HL-60/S4 (cell line): ENCODE measurements around the gene ASTN1.

Experiments used
- in situ Hi-C: fragments of 300-500 bp; cut with MboI; formaldehyde crosslinking; loops from 2 replicates; pipeline ENCODE4 v1.14.3; 2022; ENCODE audit warnings: low sequenced_read_pairs

ASTN1 gene

DNA sequence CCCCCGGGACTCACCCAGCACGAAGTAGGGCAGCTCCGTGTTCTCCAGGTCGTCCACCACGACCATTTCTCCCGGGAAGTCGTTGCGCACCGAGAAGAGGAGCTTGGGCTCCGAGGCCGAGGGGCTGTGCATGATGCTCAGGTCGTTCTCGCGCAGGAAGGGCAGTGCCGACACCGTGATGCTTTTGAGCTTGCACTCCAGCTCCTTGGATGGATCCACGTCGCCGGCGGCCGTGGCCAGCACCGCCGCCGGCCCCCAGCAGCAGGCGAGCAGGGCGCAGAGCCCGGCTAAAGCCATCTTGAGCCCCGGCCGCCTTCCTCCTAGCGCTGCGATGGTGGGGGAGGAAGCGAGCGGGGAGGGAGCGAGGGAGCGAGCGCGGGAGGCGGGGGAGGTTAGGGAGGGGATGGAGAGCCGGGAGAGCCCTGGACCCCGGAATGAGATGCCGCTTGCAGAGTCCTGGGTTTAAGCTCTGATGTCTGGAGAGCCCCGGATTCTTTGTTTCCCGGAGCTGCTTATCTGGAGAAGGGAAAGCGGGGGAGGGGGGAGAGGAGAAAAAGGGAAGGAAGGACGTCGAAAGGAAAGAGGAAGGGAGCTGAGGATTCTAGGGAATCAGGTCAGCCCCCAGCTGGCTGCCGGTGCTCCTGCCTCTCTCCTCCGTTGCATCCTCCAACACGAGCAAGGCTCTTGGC, at the start of gene ASTN1:
TSS of gene ASTN1 (minus strand) at position 333 of the 689 bp plus-strand sequence. CDS start at position 297, 36 bp downstream.
- in situ Hi-C loops: no loop called here

DNA sequence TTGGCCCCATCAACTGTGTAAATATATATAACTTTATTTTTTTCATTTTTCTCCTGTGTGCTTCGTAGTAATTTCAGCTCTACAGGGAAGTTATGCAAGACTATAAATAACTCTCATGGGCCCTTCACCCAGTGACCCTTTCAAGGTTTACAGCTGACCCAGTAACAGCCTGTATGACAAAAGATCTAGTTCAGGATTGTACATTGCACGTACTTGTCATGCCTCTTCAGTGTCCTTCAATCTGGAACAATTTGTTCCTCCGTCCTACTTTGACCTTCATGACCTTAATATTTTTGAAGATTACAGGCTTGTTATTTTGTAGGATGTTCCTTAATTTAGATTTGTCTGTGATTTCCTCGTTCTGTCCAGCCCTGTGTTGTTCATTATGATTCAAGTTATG, 46.7 kb upstream of the ASTN1 start:
- in situ Hi-C loops: no loop called here

GRCh38 chr1:177210071-177210470, 45.6 kb upstream of the ASTN1 start:
- in situ Hi-C loops: no loop called here

- in situ Hi-C loops: no loop called here
These were observed 44.8 kb upstream of the ASTN1 start for GRCh38 chr1:177209357-177209756.

DNA sequence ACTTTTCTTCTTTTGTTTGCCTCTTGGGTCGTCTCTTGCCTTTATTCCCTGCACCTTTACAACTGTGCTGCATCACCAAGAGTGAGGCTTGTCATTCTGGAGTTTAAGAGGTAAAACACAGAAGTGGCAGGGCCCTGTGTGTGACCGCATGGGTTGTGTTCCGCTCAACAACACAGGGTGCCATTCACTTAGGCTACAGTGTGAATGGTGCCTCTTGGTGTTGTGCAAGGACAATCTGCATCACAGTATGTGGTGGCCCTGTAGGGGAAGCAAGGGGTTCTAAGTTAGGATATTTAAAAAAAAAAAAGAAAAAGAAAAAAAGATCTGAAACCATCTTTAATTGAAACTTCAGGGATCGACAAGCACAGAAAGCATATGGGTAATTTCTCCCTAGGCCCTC, 44.4 kb upstream of the ASTN1 start:
- in situ Hi-C loops: no loop called here

- in situ Hi-C loops: no loop called here
These were observed 42.4 kb upstream of the ASTN1 start for GRCh38 chr1:177206831-177207355.

- in situ Hi-C loops: no loop called here
These were observed 35.8 kb upstream of the ASTN1 start for GRCh38 chr1:177200290-177200689.

DNA sequence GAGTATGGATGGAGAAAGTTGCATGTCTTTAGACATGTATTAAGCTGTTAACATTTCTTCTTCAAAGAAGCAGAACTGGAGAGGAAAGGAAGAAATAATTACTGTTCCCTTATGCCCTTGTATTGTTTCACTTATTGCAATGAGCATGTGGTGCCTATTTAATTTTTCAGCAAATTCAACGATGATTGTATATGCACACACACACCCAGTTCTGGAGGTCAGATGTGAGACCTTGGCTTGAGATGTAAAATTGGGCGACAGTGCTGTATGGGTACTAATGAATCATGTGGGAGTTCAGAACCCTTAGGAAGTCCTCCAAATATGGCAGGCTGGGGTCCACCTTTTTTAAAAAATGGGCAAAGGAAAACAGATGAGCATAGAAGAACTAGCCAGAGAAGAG, 33.7 kb upstream of the ASTN1 start:
- in situ Hi-C loops: no loop called here

DNA sequence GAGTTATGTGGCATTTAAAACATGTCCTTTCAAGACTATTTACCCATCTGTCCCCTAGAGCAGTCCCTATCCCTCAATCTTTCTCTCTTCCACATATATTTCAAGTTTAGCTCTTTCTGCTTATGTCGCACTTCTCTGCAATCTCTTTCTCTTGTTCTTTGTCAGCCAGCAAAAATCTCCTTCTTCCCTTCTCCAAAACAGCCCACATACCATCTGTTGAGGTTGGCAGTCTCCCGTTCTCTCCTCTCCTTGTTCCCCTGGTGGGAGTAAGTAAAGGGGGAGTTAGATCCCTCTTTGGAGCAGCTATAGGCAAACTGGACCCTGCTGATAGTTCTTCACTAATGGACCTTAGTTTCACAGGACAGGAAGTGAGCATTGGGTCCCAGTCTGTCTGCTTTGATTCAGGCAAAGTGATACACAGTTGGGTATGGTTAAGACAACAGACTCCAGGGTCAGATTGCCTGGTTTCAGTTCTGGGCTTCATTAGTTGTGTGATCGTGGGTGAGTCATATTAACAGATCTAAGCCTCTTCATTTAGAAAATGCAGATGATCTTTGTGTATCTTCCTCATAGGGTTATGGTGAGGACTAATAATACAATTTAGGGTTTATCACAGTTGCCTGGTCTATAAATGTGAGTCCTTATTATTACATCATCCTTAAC, 25.9 kb upstream of the ASTN1 start:
- in situ Hi-C loops: no loop called here

GRCh38 chr1:177186639-177187038, 22.1 kb upstream of the ASTN1 start:
- in situ Hi-C loops: no loop called here

DNA sequence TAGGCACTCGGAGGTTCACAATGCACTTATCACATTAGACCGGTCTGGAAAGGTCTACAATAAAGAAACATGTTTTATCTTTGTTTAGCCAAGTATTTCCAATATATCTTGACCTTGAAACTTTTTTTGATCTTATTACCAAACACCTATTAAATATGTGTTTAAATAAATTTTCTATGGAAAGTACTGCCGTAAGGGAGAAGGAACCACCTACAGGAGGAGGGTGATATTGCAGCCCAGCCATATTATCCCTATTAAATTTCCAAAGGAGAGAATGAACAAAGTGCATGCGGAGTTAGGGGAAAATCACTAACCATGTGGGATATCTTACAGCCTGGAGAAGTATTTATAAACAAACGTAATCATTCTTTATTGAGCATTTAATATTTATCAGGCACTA, 20.7 kb upstream of the ASTN1 start:
- in situ Hi-C loops: no loop called here

DNA sequence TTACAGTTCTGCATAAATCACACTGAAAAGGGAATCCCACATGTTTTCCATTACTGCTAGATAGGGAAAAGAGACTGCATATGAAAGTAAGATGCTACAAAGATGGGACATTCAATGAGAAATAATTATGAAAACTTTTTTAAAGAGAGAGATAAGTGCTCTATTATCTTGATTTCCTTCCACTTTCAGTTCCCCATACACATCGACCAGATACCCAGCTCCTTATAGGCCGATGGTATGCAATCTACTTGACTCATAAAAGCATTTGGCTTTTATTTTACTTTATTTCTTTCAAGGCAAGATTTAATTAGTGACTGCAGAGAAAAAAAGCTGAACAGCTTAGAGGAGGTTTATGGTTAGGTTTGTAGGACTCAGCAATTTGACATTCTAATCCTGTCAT, 19.3 kb upstream of the ASTN1 start:
- in situ Hi-C loops: no loop called here

DNA sequence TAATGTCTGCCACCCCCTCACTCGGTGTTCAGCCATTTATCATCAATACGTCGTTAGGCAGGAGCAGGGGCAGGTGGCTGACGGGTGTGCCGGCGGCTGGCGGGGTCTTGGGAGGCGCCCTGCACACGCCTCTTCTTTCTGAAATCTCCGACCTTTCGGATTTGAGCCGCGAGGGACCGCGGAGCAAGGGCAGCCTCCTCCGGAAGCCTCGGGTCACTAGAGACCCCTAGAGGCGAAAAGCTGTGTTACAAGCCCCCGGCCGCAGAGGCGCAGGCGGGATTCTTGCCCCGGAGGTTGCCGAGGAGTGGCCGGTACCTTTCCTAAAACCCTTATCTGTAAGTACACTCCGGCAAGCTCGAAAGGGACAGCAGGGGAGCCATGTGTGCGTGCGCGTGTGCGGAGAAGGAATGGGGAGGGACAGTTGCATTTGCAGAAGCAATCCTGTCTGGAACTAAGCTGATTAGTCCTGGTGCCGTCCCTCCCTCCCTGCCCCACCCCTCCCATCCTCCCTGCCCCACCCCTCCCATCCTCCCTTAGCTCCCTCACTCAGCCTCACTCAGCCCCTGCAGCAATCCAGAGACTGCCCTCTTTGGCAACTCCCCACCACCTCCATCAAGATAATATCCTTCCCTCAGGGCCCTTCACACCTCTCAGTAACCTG, 17.2 kb upstream of the ASTN1 start:
- in situ Hi-C loops: no loop called here

DNA sequence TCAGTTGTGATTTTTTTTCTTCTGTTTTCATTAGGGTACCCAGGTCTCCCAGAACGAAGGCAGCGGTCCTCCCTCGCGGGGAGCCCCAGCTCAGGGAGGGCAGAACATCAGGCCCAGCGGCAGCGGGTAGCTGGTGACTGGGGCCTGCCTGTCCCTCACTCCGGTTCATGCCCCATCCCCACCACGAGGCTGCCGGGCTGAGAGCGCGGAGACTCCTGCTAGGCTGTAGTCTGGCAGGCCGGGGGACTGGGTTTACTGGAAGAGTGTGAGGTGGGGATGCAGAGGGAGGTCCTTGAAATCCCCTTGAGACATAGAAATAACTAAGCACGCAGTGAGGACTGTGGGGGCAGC, 16.7 kb upstream of the ASTN1 start:
- in situ Hi-C loops: no loop called here

- in situ Hi-C loops: no loop called here
These were observed 10.6 kb upstream of the ASTN1 start for GRCh38 chr1:177174921-177175634.

GRCh38 chr1:177173976-177174375, 9.5 kb upstream of the ASTN1 start:
- in situ Hi-C loops: no loop called here

DNA sequence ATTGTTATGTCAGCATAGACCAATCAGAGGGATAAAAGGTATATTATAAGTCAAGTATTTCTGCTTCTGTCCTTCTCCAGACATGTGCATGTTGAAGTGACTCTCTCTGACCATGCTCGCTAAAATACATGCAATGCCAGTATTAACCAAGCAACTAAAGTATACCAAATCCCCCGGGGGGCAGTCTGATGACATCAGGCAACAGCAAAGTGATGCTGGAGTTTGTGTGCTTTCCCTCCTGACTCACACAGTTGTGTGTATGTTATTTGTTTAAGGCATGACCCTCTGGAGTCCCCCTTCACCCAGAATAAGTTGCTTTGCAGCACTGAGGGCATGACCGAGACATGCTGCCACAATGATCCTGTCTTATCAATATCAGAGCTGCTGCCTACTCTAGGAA, 8.4 kb upstream of the ASTN1 start:
- in situ Hi-C loops: no loop called here

DNA sequence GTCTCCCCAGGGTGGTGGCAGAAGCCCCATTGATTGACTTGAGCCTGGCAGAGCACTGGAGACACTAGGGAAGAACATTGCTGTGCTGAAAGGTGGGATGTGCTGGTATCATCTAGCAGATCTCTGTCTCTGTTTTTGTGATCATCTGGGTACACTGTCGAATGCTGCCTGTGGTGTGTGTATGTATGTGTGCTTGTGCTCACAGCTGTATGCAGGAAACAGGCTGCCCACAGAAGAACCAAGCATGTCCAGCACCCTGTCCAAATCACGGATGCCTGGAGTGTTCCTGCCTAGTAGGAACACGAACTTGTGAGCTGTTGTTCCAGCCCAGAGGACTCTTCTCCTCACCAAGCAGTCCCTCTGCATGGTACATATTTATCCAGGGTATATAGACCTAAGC, 7.8 kb upstream of the ASTN1 start:
- in situ Hi-C loops: no loop called here

DNA sequence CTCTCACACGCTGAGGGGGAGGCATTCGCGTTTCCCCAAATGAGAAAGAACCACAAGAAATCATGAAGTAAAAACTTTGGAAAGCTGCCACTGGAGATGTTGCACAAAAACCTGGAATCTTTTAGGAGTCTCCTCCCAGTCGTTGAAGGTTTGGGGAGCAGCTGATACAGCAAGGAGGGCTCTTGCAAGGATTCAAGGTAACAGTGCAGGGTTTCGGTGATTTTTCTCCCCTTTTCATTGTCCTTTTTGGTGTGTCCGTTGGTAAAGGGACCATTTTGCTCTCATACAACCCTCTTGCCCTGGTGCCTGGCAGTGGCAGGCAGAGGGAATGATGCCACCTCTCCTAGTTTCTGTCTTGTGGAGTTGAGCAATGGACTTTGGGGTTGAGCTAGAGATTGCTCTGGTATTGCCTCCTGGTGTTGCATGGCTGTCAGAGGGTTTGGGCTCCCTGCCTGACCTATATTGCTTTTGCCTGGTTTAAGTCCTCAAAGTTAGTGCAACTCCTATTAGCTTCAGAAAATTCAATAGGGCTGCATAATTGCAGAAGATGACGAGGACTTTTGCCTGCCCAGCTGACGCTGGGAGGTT, 7.1 kb upstream of the ASTN1 start:
- in situ Hi-C loops: no loop called here

- in situ Hi-C loops: no loop called here
These were observed 6.4 kb upstream of the ASTN1 start, which contains the start of gene BRINP2 for GRCh38 chr1:177170756-177171535. Gene BRINP2, plus strand, starts transcription at chr1:177170958. Its CDS starts 58,919 bp downstream, at chr1:177229877.
